HG03103 (cell line): ENCODE data around the gene CLTCL1.
"Not testable (repeated sequence)": the region's sequence is repeated elsewhere in the genome, so short reads cannot be mapped to it uniquely, and the experiment has no call there.

Experiments used
- ATAC-seq: cut with Tn5 transposase; IDR thresholded peaks from one replicate; pipeline ENCODE4 v1.9.1; 2021; ENCODE audit warnings: low read depth; ENCODE audit not compliant: unreplicated experiment

Gene CLTCL1

DNA sequence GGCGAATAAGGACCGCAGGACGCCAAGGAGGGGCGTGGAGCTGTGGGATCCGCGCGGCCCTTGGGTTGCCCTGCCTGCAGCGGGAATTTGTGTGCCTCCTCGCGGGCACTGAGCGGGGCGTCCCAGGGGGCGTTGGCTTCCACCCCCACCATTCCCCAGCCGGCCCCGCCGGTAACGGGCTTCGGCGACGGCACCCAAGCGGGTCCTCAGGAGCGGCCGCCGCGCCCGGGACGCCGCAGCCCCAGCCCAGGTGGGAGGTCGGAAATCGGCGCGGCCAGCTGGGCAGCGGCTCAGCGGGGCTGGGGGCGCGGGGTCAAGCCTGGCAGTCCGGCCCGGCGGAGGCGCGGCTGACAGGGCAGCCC is 320 bp downstream of the CLTCL1 start:
- ATAC-seq: no peak

DNA sequence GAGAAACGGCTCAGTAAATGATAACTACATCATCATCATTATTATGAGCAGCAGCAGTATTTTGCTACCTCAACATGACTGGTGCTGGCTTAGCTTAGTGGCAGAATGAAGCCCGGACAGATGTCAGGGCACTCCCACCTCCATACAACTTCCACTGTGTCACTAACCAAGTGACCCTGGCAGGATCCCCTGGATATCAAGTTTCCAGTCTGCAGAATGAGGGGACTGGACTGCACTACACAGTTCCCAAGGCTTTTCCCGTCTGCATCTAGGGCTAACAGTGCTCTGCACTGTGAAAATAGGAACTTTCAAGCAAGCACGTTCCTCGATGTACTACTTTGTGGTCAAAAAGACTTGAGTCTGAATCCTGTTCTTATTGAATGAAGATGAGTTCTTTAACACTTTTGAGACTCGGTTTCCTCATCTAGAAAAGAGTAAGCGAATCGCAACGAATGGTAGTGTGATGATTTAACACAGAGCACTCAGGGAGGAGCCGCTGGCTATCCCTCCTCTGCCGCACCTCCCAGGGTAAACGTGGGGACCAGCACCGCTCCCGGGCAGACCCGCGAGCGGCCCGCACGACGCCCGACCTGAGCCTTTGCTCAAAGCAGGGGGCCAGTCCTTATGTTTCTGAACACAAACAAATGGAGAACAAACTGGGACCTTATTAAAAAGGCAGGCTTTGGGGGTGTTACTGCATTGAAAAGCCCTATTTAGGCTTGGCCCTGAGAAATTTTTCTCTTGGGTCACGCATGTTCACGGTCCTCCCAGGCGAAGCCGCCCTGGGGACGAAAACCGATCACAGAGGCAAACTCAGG is 910 bp downstream of the CLTCL1 start:
- ATAC-seq: no peak

DNA sequence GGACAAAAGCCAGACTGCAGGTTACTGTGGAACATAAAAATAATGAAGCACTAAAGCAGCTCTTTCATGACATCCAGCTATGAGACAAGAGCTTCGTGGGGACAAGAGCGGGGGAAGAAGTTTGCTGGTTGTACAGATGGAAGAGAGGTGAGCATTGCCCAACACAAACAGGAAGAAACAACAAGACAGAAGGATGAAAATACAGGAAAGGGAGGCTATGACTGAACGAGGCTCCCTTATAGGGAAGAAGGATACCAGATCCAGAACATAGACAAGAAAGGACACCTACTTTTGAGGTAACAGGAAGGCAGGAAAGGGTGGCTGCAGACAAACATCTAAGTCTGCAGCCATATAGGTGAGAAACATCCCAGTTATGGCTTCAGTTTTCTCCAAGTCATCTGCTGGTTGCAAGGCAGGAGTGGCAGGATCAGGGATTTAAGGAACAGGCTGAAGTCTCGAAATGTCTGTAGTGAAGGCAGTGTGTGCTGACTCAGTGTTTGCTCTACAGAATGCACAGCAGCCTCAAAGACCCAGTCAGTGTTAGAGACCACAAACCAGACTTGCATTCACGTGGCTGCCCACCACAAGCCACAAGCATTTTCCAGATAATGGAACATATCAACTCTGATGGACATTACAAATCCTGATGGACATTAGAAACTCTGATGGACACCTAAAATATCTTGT is 1.9 kb downstream of the CLTCL1 start:
- no peak for ATAC-seq

DNA sequence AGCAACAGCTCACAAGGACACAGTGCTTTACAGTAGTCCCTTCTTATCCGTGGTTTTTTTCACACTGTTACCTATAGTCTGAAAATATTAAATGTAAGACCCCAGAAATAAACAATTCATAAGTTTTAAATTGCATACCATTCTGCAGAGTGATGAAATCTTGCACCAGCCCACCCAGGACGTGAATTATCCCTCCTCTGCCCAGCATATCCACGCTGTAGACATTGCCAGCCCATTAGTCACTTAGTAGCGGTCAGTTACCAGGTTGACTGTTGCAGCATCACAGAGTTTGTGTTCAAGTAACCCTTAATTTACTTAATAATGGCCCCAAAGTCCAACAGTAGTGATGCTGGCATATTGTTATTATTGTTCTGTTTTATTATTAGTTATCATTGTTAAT is 3.6 kb downstream of the CLTCL1 start:
- no peak for ATAC-seq

DNA sequence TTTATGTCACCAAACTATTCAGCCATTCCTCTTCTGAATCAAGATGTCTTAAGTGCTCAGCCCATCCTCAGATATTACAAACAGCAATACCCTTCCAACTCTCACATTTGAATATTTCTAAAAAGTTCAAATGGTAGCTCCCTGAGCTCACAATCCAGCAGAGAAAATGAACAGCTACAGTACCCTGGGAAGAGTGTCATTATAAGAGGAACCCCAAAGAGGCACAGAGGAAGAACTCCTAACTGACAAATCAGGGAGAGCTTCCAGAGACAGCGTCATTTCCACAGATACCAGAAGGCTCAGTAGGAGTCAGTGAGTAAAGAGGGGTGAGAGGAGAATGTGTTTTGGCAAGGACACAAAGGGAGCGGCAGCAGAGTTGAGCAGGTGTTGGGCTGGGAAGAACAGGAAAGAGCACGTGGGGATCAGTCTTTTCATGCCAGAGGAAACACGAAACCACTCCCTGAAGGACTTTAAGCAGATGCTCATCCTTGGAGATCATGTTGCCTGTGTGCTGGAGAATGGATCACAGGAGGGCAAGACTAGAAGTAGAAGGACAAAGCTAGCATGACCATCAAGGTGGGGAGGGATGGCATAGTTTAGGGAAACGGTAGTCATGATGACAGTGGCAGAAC is 4.3 kb downstream of the CLTCL1 start:
- no peak for ATAC-seq

DNA sequence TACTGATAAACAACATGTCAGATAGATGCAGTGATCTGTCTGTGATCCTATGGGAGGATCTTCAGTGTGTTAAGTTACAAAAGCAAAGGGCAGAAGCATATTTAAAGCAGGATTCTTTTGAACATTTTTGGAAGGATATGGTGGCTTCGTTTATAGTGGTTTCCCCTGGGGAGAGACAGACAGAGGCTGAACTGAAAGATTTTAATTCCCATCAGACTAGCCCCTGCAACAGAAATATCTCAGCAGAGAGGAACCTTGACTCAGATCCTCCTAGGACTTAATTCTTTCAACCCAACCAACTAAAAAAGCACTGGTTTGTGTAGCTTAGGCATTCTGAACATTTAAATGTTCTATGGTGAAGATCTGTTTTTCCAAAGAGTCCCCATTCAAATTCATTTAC is 5.7 kb downstream of the CLTCL1 start:
- ATAC-seq: no peak

DNA sequence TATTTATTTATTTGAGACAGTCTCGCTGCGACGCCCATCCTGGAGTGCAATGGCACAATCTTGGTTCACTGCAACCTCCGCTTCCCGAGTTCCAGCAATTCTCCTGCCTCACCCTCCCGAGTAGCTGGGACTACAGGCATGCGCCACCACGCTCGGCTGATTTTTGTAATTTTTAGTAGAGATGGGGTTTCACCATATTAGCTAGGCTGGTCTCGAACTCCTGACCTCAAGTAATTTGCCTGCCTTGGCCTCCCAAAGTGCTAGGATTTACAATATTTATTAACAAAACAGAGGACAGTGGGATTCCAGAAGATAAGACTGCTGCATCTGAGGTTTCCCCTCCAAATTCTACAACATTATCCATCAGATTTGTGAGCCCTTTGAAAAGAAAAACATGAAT is 12.4 kb downstream of the CLTCL1 start:
- not testable (repeated sequence) for ATAC-seq

DNA sequence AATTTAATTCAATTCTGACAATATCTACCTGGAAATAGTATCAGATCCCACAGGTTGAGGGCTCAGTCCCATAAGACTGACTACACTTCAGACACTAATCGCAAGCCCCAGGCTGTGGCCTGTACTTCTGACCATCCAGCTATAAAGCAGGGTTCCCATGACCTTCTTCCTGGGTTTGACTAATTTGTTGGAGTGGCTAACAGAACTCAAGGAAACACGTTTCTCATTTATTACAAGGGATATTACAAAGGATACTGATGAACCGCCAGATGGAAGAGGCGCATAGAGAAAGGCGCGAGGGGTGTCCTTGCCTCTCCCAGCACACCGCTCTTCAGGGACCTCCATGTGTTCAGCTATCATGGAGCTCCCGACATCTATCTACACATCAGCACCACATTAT is 13.7 kb downstream of the CLTCL1 start:
- ATAC-seq: no peak

DNA sequence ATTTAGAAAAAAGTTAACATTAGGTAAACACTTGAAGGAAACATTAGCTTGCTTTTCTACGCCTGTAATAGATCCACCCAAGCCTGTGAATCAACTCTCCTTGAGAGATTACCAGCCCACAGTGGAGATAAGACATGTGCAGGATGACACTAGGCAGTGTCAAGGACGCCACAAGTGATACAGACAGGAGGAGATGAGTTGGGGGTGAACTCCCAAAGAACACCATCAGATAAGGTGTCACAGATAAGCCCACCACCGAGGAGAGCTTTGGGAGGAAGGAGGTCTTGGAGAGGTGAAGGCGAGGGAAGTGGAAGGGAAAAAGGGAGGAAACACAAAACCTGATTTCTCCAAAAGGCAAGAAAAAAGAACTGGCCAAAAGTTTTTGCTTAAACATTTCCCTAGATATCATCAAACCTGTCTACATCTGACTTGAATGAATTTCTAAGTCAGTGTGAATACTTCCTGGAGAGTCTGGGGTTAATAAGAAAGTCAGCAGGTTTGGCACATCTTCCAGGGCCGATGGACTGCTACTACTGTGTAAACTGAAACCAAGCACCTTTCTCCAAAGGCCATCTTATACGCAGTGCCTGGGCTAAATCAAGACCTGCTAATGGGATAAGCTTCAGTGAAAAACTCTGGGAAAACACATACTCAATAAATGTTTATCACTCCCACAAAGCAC is 15.5 kb downstream of the CLTCL1 start:
- ATAC-seq: no peak

DNA sequence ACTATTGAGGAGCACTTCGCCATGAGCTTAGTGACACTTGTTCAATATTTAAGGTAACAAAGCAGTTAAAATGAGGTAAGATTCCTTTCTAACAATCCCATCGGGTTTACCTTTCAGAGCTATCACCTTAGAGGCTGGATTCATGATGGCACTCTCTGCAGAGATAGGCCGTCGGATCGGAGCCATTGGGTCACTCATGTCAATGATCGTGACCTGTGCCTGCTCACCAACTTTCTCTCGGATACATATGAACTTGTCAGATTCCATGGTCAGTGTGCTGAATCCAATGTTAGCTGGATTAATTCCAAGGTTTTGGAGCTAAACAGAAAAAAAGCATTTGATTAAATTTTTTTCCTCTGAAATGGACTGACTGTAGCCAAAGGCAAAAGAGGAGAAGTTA is 16.0 kb downstream of the CLTCL1 start:
- ATAC-seq: no peak

DNA sequence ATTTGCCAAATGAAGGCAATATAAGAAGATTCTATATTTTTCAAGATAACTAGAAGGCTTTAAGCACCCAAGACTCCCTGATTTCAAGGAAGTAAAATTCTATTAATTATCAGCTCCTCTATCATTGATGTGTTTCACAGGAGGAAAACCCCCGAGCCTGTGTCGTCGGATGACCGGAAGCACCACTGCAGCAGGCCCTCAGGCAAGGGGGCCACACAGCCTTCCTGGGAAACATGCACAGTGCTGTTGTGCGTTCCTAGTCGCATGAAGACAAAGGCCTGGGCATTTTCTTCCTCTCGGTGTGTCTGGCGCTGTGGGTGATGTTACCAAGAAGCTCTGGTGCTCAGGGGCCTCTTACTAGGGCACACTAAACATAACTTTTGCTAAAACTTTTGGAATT is 16.4 kb downstream of the CLTCL1 start:
- no peak for ATAC-seq

DNA sequence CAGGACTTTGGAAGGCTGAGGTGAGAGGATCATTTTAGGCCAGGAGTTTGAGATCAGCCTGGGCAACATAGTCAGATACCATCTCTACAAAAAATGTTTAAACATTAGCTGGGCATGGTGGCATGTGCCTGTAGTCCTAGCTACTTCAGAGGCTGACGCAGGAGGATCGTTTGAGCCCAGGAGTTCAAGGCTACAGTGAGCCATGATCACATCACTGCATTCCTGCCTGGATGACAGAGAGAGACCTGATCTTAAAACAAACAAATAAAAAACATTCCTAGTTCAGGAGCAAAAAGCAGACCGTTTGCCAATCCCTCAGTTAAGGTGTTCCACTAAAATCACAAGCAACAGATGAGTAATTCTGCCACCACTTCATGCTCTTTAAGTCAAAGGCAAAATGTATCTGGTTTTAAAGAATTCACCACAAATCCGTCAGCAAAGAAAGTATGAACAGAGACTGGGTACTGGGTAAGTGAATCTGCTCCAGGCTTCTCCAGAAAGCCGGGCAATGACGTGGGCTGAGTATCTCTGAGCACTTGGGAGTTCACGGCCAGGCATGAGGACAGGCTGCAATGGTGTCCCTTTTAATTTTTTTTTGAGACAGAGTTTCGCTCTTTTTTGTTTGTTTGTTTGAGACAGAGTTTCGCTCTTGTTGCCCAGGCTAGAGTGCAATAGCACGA is 19.5 kb downstream of the CLTCL1 start:
- no peak for ATAC-seq

DNA sequence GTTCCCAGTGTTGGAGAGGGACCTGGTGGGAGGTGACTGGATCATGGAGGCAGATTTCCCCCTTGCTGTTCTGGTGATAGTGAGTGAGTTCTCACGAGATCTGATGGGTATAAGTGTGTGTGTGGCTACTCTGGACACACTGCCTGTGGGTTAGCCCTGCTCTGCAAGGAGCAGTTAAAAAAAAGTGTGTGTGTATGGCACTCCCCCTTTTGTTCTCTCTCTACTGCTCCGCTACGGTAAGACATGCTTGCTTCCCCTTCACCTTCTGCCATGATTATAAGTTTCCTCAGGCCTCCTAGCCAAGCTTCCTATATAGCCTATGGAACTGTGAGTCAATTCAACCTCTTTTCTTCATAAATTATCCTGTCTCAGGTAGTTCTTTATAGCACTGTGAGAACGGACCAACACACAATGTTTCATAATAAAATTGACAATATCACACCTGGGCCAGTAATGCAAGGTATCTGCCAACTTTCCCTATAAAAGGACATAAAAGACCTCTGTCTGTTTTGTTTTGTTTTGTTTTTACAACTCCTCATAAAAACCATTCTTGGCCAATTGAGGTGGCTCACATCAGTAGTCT is 20.2 kb downstream of the CLTCL1 start:
- no peak for ATAC-seq

DNA sequence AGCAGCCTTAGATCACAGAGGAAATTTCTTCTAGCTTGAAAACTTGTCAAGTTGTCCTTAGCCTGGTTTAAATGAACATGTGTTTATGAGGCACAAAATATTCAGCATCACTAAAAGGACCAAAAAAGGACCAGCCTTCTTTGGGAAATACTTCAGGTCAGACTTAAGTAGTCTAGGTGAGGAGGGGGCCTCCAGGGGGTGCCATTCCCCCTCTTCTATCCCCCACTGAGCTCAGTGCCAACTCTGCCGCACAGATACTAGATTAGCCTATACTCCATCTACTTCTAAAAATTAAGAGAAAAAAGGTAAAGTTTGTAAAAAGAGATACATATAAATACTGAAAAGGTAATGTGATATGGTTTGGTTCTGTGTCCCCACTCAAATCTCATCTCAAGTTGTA is 20.6 kb downstream of the CLTCL1 start:
- ATAC-seq: no peak

DNA sequence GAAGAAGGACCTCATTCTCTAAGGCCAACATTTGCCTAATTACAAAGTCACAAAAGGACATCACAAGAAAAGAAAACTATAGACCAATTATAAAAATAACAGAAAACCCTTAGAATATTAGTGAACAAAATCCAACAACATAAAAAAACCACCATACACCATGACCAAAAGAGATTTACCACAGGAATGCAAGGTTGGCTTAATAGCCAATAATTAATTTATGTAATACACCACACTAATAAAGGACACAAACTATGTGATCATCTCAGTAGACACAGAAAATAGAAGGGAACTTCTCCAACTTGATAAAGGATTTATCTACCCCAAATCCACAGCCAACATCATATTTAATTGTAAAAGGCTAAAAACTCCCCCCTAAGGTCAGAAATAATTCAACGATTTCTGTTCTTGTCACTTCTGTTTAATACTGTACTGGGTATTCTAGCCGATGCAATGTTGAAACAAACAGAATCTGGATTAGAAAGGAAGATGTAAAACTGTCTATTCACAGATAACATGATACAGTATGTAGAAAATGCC is 24.9 kb downstream of the CLTCL1 start:
- ATAC-seq: no peak

DNA sequence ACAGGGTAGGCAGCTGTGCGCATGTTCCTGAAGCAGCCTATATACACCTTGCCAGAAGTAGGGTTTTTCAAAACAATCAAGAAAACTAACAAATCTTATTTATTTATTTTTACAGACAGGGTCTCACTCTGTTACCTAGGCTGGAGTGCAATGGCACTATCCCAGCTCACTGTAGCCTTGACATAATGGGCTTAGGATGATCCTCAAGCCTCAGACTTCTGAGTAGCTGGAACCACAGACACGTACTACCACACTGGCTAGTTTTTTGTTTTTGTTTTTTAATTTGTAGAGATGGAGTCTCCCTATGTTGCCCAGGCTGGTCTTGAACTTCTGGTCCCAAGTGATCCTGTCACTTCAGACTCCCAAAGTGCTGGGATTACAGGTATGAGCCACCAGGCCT is 25.7 kb downstream of the CLTCL1 start:
- ATAC-seq: no peak

DNA sequence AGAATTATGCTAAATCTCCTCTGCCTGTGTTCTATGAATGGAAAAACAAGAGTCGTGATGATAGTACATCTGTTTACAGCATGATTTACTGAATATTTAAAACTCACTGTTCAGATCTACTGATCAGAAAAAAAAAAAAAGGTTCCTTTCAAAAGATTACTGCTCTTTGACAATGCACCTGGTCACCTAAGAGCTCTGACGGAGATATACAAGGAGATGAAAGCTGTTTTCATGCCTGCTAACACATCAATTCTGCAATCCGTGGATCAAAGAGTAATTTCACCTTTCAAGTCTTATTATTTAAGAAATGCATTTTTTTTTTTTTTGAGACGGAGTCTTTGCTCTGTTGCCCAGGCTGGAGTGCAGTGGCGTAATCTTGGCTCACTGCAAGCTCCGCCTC is 30.7 kb downstream of the CLTCL1 start:
- ATAC-seq: no peak

DNA sequence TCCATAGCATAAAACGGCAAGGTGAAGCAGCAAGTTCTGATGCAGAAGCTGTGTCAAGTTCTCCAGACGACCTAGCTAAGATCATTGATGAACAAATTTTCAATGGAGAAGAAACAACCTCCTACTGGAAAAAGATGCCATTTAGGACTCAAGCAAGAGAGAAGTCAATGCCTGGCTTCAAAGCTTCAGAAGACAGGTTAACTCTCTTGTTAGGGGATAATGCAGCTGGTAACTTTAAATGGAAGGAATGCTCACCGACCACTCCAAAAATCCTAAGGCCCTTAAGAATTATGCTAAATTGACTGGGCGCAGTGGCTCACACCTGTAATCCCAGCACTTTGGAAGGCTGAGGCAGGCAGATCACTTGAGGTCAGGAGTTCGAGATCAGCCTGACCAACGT is 31.3 kb downstream of the CLTCL1 start:
- no peak for ATAC-seq

DNA sequence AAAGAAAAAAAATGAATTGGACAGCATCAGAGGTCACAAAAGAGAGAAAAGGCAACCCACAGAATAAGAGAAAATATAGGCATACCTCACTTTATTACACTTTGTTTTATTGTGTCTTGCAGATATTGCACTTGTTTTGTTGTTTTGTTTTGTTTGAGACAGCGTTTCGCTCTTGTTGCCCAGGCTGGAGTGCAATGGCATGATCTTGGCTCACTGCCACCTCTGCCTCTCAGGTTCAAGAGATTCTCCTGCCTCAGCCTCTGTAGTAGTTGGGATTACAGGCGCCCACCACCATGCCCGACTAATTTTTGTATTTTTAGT is 32.6 kb downstream of the CLTCL1 start:
- ATAC-seq: not testable (repeated sequence)

DNA sequence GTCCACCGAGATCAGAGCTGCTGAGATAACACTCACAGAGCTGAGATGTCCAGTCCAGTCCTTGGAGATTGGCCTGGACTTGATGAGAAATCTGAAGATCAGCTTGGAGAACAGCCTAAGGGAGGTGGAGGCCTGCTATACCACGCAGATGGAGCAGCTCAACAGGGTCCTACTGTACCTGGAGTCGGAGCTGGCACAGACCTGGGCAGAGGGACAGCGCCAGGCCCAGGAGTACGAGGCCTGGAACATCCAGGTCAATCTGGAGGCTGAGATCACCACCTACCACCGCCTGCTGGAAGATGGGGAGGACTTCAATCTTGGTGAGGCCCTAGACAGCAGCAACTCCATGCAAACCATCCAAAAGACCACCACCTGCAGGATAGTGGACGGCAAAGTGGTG is 33.1 kb downstream of the CLTCL1 start:
- ATAC-seq: no peak
